Muscle layer of duodenum (tissue), 2 donors: ENCODE data around the gene STN1.
"Not testable (repeated sequence)": the region's sequence is repeated elsewhere in the genome, so short reads cannot be mapped to it uniquely, and the experiment has no call there.

ENCODE experiments used
- H3K27ac ChIP-seq: one replicate; pipeline ENCODE4 v1.7.0; 2013; ENCODE audit warnings: mild to moderate bottlenecking, low read length
- H3K27me3 ChIP-seq: one replicate; pipeline ENCODE4 v1.7.0; 2013; ENCODE audit warnings: low read depth, mild to moderate bottlenecking, control low read depth, low read length
- H3K36me3 ChIP-seq, 2 donors: one replicate each; pipeline ENCODE4 v1.7.0; 2013; ENCODE audit warnings: low read length in 2 of 2, control low read depth in 1 of 2, mild to moderate bottlenecking in 1 of 2; ENCODE audit not compliant: insufficient read depth in 2 of 2, control insufficient read depth in 1 of 2
- H3K4me1 ChIP-seq, 2 donors: one replicate each; pipeline ENCODE4 v1.7.0; 2013; ENCODE audit warnings: low read length in 2 of 2, mild to moderate bottlenecking in 2 of 2, control low read depth in 1 of 2, moderate library complexity in 1 of 2; ENCODE audit not compliant: insufficient read depth in 2 of 2, control insufficient read depth in 1 of 2
- H3K4me3 ChIP-seq, 2 donors: one replicate each; pipeline ENCODE4 v1.7.0; 2013; ENCODE audit warnings: low read length in 2 of 2, low read depth in 1 of 2, mild to moderate bottlenecking in 1 of 2
- H3K9me3 ChIP-seq, 2 donors: one replicate each; pipeline ENCODE4 v1.7.0; 2013; ENCODE audit warnings: low read length in 2 of 2, control low read depth in 1 of 2, mild to moderate bottlenecking in 1 of 2; ENCODE audit not compliant: control insufficient read depth in 1 of 2
- donor health status: healthy.

Gene STN1

DNA sequence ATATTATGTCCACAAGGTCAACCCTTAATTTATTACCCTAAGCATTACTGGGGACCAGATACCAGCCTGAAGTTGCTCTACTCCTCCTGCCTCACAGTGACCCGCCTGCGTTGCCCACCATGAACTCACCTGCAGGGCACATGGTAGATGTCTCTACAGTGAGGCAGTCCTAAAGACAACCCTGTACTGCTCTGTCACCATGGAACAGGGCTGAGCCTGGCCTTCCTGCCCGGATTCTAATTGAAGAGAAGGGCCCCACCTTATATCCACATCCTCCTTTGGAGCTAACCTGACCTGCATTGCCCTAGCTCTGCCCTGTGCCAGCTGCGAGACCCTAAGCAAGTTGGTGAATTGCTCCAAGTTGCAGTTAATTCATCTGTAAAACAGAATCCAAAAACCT lies 66.7 kb downstream of the STN1 start:
- Histone ChIP-seq H3K36me3 (no peaks in the 10 kb centered on the region), H3K9me3 (no peaks in the 10 kb centered on the region), H3K27ac (peak overlapping the region; percentile 81), H3K4me3 (no peak overlapping the region), H3K4me1 (peaks cover 27 to 42% of the 10 kb centered on the region in 2 donors), H3K27me3 (no peaks in the 10 kb centered on the region)

DNA sequence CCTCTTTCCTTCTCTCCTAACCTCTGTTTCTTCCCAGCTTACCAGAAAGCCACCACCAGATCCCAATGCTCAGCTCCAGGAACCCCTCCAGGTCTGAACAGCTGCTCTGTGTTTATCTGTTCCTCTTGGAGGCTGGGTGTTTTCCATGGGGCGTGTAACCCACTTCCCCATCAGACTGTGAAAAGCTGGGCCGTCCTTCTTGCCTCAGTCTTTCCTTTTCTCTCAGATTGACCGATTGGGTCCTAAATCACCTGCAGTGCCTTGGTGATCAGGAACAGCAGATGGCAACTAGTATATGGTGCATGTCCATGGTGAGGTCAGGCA lies 67.5 kb downstream of the STN1 start:
- Histone ChIP-seq H3K9me3 (no peaks in the 10 kb centered on the region), H3K27me3 (no peaks in the 10 kb centered on the region), H3K36me3 (no peaks in the 10 kb centered on the region), H3K4me3 (peak overlapping the region; percentile 8 to 34), H3K4me1 (peaks cover 27 to 42% of the 10 kb centered on the region in 2 donors), H3K27ac (peak overlapping the region; percentile 81)

DNA sequence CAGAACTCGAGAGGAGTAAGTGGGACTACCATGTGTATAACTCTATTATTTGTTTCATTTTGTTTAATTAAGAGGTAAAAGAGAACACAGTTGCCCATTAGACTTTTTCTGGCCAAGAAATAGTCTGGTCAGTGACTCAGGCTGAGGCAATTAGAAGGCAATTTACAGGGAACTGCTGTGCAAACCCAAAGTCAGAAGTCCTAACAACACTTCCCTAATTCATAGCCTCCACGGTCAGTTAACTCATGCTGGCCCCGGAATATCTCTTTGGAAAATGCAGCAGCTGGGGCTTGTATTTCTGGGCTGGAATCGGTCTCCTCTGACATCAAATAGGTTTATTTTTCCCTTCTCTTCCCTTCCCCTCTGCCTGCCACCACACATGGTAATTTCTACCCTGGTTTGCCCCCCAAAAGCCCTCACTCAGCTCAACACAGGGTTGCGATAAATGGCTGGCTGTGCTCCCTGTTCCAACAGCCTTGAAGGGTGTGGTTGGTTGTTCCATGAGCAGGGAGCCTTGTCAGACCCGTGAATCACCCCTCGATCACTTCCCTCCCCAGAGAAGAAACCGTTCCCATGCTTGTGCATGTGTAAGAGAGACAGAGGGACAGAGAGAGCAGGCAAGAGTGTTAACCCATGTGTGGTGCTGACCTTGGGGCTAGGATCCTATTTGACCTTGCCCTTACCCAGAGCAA lies 68.0 kb downstream of the STN1 start:
- Histone ChIP-seq H3K36me3 (no peaks in the 10 kb centered on the region), H3K9me3 (no peaks in the 10 kb centered on the region), H3K27ac (peak overlapping the region; percentile 81), H3K4me1 (peaks cover 27 to 42% of the 10 kb centered on the region in 2 donors), H3K27me3 (no peaks in the 10 kb centered on the region), H3K4me3 (peak overlapping the region; percentile 8 to 34)

DNA sequence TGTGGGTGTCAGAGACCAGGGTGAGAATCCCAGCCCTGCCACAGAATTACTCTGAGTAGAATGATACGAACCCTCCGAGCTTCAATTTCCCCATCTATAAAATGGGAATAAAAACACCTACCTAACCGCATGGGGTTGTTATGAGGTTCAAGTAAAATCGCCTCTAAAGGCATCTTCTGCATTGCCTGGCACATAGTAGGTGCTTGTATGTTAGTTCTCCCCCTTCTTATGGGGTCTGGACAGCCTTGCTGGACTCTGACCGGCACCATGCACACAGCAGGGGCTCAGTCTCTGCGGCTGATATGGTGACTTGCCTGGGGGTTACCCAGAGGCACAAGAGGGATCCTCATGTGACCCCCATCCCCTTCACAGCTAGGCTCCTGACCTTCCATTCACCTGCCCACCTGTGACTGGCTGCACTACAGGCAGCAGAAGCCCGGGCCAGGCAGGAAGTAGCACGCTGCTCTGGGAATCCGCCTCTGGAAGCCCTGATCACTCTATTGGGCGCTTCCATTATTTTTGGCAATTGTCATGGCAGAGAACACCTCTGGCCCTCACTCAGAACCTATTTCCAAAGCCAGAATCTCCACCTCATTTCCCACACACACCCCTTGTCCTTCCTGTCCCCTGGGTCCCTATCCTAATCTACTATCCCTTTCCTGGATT lies 68.6 kb downstream of the STN1 start:
- Histone ChIP-seq H3K4me3 (no peak overlapping the region), H3K4me1 (peaks cover 31 to 47% of the 10 kb centered on the region in 2 donors), H3K27ac (peak overlapping the region; percentile 81), H3K27me3 (no peaks in the 10 kb centered on the region), H3K9me3 (no peaks in the 10 kb centered on the region), H3K36me3 (no peaks in the 10 kb centered on the region)

DNA sequence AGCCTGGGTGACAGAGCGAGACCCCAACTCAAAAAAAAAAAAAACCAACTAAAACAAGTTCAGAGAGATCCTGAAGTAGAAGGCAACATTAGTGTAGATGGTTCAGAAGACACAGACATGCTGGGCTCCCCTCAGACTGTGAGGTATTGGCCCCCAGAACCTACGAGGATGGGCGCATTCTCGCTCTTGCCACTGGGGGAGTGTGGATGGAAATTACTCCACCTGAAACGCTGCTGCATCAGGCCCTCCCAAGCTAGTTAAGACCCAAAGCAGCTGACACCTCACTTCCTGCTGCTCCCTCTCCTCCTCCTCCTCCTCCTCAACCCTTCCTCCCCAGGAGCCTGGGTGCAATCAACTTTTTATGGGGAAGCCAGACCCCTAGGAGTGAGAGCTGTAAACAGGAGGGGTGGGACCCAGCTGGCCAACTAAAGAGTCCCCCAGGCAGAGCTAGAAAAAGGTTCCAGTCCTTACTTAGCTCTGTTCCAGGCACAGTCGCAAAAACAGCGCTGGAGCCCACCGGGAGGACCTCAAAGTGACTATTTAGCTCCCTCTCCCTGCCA lies 70.0 kb downstream of the STN1 start:
- Histone ChIP-seq H3K27ac (no peak overlapping the region), H3K4me1 (peaks cover 34 to 49% of the 10 kb centered on the region in 2 donors), H3K4me3 (no peak overlapping the region), H3K27me3 (no peaks in the 10 kb centered on the region), H3K9me3 (no peaks in the 10 kb centered on the region), H3K36me3 (no peaks in the 10 kb centered on the region)

DNA sequence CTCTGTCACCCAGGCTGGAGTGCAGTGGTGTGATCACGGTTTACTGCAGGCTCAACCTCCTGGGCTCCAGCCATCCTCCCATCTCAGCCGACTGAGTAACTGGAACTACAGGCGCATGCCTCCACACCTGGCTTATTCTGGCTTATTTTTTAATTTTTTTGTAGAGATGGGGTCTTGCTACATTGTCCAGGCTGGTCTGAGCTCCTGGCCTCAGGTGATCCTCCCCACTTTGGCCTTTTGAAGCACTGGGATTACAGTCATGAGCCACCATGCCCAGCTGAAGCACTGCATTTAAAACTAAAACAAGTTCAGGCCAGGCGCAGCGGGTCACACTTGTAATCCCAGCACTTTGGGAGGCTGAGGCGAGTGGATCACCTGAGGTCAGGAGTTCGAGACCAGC lies 70.6 kb downstream of the STN1 start:
- Histone ChIP-seq H3K4me3 (no peak overlapping the region), H3K27me3 (no peaks in the 10 kb centered on the region), H3K27ac (no peak overlapping the region), H3K36me3 (no peaks in the 10 kb centered on the region), H3K9me3 (no peaks in the 10 kb centered on the region), H3K4me1 (peaks cover 34 to 43% of the 10 kb centered on the region in 2 donors)

DNA sequence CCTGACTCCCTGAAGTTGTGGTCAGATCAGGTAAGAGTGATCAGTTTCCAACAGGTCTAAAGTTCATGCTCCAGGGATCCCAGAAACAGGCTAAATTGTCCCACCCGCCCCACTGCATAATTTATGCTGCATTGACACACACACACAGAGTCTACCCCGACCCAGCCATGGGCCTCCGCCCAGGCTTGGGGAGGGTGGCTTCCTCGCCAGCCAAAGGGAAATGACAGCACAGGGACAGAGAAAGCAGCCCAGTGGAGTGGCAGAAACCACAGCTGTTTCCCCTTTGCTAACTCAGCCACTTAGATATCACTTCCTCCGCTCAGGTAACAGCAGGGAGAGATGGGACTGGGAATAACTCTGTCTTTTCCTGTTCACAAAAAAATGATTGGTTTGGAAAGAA lies 72.0 kb downstream of the STN1 start:
- no peaks in the 10 kb centered on the region for H3K9me3 ChIP-seq
- H3K4me3 ChIP-seq = no peak overlapping the region
- H3K27me3 ChIP-seq = no peaks in the 10 kb centered on the region
- H3K4me1 ChIP-seq = peaks cover 23 to 29% of the 10 kb centered on the region in 2 donors
- H3K36me3 ChIP-seq = no peaks in the 10 kb centered on the region
- no peak overlapping the region for H3K27ac ChIP-seq

DNA sequence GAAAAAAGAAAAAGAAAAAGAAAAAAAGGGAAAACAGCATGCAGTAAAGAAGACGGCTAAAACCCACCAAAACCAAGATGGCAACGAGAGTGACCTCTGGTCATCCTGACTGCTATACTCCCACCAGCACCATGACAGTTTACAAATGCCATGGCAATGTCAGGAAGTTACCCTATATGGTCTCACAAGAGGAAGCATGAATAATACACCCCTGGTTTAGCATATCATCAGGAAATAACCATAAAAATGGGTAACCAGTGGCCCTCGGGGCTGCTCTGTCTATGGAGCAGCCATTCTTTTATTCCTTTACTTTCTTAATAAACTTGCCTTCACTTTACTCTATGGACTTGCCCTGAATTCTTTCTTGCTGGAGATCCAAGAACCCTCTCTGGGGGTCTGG lies 72.6 kb downstream of the STN1 start:
- not testable (repeated sequence) for H3K36me3 ChIP-seq, H3K4me3 ChIP-seq, H3K27ac ChIP-seq, H3K27me3 ChIP-seq, H3K9me3 ChIP-seq
- H3K4me1 ChIP-seq = peaks cover 17 to 27% of the 10 kb centered on the region in 2 donors

DNA sequence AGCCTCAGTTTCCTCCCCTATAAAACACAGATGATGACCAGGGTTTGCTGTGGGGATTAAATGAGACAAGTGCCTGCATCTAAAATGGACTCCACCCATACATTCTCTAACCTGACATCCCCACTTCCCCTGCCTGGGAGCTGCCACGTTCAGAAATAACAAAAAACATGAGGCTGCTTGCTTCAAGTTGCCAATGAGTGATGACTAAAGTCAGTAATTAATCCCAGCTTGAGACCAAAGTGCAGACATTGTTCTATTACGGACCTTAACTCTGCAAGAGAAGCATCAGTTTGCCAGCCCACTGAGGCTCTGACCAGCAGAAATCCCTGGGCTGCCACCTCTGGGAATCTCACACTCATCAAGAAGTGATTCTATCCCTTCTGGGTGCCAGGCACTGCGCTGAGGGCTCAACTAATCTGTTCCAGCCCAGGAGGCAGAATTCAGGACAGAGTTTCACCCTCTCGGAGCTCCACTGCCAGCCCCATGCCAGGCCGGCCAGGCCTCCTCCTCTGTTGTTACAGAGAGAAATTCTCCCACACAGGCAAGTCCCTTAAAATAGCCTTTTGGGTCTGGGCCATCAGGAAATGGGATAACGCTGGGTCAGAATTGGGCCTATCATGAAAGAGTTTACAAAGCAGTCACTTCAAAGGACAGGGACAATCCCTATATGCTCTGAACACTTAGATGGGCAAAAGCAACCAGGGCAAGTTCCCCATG lies 74.0 kb downstream of the STN1 start:
- Histone ChIP-seq H3K4me1 (peaks cover 19 to 27% of the 10 kb centered on the region in 2 donors), H3K4me3 (no peak overlapping the region)

DNA sequence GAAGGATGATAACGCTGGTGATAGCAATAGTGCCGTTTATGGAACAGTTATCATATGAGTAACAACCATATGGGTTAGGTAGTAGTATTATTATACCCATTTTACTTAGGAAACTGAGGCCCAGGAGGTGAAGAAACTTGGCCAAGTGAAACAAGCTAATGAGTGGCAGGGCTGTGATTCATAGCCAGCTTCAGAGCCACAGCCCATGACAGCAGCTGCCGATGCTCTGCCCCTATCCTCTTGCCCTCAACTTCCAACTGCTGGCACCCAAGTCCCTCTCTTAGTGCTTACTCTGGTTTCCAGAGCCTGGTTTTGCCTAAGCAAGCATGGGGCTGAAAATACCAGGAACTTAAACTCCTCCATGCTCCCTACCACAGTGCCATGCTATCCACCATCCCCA lies 74.9 kb downstream of the STN1 start:
- no peak overlapping the region for H3K27ac ChIP-seq

More for the DNA sequence above, 74.0 kb downstream of the STN1 start:
- Histone ChIP-seq H3K9me3 (no peaks in the 10 kb centered on the region), H3K27me3 (no peaks in the 10 kb centered on the region), H3K27ac (peak overlapping the region; percentile 56), H3K36me3 (no peaks in the 10 kb centered on the region)

DNA sequence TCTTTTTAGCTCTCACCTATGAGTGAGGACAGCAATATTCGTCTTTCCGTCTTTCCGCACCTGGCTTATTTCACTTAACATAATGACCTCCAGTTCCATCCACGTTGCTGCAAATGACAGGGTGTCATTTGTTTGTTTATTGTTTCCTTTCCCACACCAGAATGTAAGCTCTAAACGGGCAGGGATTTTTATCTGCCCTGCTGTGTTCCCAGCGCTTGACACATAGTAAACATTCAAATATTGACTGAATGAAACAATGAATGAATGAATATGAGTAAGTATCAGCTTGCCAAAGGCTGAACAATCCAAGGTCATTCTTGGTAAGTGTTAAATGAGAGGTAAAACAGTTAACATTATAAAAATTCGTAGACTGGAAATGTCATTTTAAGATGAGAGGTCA lies 75.4 kb downstream of the STN1 start:
- H3K27ac ChIP-seq = no peak overlapping the region

More for the DNA sequence above, 74.9 kb downstream of the STN1 start:
- Histone ChIP-seq H3K36me3 (no peaks in the 10 kb centered on the region), H3K27me3 (no peaks in the 10 kb centered on the region), H3K9me3 (no peaks in the 10 kb centered on the region), H3K4me1 (peaks cover 22 to 26% of the 10 kb centered on the region in 2 donors), H3K4me3 (no peak overlapping the region)

More for the DNA sequence above, 75.4 kb downstream of the STN1 start:
- Histone ChIP-seq H3K27me3 (no peaks in the 10 kb centered on the region), H3K9me3 (no peaks in the 10 kb centered on the region), H3K4me1 (peaks cover 22 to 25% of the 10 kb centered on the region in 2 donors), H3K4me3 (no peak overlapping the region), H3K36me3 (no peaks in the 10 kb centered on the region)
